Measurements from ENCODE around the gene MB21D2. TPM values are rescaled to one million over a fixed set of nuclear protein-coding genes. Genes with fewer than 3 reads are reported as not detected.
A peak's percentile ranks its signal among the peaks of the same experiment; 100 is the strongest.

Gene MB21D2
- total RNA-seq, 1 donor from 2014 or later = 0.23 TPM

DNA sequence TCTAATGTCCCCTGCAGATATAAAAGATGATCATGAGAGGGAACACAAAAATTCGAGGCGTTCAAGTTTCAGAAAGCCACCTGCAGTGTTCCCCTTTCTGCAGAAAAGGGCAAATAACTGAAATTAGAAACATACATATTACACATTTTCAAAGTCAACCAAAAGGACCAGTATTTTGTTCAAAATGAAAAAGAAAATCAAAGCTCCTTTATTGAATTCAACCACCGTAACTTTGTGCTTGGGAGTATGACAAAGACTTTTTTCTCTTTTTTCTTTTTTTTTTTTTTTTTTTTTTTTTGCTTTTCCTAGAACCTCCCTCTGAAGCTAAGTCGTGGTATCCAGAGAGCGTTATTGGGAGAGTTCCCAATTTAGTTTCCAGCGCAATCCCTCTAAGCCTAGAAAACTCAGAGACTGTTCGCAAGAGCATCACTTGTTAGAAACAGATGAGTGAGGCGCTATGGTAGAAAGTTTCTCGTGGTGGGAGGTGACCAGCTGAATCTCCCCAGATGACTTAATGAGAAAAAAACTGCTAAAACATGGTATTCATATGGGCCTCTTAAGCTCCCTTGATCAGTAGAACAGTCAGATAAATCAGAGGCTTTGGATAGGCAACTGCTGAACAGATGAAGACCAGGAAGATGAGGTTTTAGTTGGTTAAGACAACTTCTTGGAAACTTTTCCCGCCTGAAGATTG lies 77.4 kb downstream of the MB21D2 start:
- DNase-seq (ENCODE audit: low spot score) = no peak
- no peak for ATAC-seq

DNA sequence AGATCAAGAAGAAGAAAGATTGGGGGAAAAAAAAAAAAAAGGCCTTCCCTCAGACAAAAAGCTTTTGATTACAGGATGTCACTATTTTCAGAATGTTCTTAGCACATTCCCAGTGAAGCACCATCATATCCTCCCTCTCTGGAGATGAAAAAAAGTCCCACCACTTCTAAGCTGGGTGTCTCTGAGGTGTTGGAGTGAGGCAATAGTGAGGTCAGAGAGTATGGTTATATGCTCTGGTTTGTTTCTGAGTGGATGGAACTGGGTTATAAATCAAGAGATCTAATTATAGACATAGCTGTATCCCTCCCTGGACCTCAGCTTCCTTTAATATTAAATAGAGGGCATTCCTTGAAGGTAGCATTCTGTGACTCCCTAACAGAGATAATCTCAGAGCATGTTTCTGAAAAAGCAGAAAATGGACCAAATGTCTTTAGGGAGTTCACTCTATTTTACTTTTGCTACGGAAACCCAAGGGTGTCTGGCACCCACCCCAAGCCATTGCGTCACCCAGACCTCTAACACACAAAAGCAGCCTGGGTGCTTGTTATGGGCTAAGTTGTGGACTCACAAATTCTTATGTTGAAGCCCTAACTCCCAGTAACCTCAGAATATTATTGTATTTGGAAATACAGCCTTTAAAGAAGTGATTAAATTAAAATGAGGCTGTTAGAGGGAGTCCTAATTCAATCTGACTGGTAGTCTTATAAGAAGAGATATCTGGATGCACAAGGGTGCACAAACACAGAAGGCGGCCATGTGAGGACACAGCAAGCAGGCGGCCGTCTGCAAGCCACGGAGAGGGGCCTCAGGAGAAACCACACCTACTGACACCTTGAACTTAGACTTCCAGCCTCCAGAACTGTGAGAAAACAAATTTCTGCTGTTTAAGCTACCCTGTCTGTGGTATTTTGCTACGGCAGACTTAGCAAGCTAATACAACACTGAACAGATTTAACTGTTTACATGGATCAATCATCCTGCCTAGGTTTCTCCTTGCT lies 81.5 kb downstream of the MB21D2 start:
- no peak for ATAC-seq

DNA sequence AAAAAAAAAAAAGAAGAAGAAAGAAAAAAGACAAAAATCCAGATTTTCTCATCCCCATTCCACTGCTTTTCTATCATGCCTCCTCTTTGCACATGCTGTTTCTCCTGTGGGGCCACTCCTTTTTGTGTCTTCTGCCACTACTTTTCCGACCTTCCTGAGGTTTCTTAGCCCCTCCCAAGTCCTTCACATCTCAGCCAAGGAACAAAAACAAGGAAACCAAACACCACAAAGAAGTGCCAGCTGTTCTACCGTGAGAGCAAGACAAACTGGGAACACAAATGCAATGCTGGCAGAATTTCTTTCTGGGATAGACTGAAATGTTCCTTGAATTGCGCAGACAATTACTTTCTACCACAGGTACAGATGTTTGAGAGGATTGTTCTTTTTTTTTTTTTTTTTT lies 83.2 kb downstream of the MB21D2 start:
- ATAC-seq (no peak), DNase-seq (ENCODE audit: low spot score) (no peak)

More for the DNA sequence above, 81.5 kb downstream of the MB21D2 start:
- DNase-seq (ENCODE audit: low spot score) = no peak

GRCh38 chr3:192833177-192833890 lies 84.3 kb downstream of the MB21D2 start:
- ATAC-seq (no peak), DNase-seq (ENCODE audit: low spot score) (no peak)

DNA sequence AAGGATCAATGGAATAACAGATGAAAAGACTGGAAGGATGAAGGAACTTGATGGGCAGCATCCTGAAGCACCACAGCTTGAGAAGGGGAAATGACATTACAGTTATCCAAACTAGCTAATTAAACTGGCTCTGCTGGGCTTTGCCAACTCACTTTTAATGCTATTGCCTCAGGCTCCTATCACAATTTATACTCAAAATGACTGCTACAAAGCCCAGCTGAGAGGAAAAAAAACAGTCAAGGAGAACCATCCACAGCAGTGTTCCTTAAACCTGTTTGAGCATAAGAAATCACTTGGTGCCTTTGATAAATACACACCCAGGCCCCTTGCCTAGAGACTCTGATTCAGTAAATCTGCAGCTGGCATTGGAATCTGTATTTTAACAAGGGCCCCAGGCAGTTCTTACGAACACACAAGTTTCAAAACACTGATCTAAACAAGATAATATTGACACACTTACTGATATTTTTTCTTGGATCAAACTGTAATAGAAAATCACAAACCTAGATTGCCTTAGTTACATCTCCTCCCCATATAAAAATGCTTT lies 85.8 kb downstream of the MB21D2 start:
- no peak for ATAC-seq

DNA sequence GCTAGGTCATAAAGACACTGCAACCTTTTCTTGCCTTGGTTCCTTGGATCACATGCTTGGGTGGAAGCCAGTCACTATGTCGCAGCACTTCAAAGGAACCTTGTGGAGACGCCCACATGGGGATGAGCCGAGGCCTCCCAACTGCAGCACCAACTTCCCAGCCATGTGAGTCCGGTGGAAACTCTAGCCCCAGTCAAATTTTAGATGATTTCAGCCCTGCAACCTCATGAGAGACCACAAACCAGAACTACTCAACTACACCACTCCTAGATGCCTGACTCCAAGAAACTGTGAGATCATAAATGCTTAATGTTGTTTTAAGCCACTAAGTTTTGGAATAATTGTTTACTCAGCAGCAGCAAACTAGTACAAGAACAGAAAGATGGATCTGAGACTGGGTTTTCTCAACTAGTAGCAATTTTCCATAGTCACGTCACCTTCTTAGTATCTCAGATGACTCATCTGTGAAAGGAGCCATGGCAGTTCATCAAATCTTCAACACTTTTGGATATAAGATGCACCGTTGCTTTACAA lies 86.5 kb downstream of the MB21D2 start:
- DNase-seq (ENCODE audit: low spot score) = no peak
- no peak for ATAC-seq

More for the DNA sequence above, 85.8 kb downstream of the MB21D2 start:
- DNase-seq (ENCODE audit: low spot score) = no peak

- ATAC-seq = no peak
- no peak for DNase-seq (ENCODE audit: low spot score)
These were observed 87.2 kb downstream of the MB21D2 start for GRCh38 chr3:192830291-192831110.

- no peak for DNase-seq (ENCODE audit: low spot score)
- no peak for ATAC-seq
These were observed 89.6 kb downstream of the MB21D2 start for GRCh38 chr3:192827863-192828594.

DNA sequence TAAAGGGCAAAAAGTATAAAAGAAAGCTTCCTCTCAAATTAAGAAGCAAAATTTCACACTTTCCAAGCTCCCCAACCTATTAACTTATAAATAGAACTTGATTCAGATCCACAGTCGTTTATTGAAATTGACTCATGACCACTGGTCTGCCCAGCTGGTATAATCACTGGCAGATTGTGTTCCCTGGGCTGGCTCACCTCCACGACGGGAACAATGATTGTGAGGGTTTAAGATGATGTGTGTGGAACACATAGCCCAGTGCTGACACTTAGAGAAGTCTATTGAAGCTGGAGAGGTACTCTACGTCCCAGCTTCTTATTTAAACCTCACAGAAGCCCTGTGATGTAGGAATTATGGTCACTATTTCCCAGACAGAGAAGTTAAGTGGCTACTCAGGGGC lies 90.4 kb downstream of the MB21D2 start:
- ATAC-seq = no peak
- DNase-seq (ENCODE audit: low spot score) = no peak

DNA sequence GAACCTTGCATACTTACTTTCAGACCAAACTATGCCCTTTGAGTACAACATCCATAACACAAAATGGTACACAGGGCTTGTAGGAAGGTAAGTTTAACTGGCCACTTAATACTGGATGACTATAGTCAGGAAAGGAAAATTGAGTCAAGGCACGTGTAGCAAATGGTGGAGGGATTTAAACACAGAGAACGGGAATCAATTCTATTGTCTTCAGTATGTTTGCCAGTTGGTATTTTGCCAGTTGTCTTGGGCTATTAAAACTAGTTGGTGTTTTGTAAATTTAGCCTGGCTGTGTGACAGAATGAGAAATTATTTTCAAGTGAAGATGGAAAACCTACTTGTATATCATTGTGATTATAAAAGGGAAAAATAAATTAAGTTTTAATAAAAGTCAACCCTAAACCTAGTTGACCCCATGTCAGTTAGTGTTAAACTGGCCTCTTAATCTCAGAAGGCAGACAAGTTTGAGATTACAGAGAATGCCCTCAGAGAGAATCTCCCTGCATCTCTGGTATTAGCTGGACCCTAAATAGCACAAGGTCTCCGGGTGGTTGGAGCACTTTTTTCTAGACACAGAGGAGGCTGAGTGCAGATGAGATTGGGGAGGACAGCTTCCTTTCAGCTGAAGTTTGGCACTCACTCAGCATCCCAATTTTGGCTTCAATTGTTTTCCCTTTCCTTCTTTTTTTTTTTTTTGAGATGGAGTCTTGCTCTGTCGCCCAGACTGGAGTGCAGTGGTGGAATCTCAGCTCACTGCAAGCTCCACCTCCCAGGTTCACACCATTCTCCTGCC lies 91.2 kb downstream of the MB21D2 start:
- ATAC-seq (no peak), DNase-seq (ENCODE audit: low spot score) (no peak)

DNA sequence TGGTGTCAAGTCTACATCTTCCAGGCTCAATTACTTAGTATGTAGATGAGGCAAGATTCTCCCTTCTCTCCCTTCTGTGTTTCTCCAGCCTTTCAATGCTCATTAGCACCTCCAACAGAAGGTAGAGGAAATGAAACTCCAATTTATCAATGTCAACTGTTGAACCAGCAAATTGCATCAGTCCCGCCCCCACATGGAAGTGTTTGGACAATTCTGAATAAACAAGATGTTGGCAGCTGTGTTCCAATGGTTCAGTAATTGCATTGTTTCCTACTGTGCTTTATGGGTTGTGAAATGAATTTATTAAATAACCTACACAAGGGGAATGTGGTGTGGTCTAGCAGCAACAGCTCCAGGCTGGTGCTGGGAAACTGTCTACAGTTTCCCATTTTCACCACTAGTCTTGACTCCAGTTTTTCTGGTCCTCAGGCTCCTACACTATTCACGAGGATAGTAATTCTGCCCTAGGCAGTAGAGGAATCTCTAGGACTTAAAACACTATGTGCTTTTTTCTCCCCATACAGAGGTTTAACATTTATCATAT lies 91.9 kb downstream of the MB21D2 start:
- peak; percentile 54 for ATAC-seq
- no peak for DNase-seq (ENCODE audit: low spot score)

DNA sequence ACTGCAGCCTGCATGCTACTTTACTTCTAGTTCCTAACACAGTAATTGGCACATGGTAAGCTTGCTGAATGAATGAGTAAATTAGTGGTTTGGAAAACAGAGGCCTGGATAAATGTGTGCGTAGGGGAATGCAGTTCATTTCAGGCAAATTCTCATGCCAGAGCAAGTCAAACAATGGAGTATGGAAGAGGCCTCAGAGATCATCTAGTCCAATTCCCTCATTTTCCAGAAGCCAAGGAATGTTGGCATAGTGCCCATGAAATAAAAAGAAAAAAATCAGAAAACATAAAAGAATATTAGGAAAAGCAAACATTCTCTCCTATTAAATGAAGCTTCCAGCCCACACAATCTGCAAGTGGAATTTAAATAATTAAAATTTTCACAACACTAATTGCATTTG lies 92.4 kb downstream of the MB21D2 start:
- no peak for ATAC-seq
- no peak for DNase-seq (ENCODE audit: low spot score)

GRCh38 chr3:192824313-192824712 lies 93.3 kb downstream of the MB21D2 start:
- DNase-seq (ENCODE audit: low spot score) (no peak), ATAC-seq (no peak)

DNA sequence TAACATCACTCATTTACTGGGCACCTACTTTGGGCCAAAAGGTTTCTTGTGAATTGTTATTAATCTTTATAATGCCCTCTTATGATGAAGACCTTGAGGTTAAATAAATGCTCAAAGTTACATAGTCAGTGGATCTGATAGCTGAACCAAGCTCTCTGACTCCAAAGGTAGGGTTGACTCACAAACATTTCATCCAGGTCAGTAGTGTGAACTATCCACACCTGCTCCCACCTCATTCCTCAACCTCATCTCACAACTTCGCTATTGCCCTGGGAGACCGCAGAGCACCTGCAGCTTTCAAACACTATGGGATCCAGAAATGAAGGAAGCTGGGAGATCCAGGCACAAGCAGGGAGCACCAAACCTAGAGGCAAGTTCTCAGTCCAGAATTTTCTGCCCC lies 96.5 kb downstream of the MB21D2 start:
- no peak for ATAC-seq
- no peak for DNase-seq (ENCODE audit: low spot score)

DNA sequence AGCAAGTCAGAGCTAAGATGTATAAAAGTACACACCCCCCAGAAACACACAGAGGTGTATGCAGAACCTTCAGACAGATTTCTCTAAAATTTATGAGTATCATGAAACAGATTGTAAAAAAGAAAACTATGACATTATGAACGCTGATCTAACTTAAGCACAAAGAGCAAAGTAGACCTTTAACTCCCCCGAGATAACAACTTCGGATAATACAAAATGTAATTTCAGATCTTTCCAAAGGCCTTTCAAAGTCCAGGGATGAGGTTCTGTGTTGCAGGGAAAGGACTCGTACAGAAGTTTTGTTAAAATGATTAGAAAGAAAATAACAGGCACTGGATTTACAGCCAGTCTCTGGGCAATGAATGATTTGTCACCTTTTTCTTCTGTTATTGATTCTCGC lies 97.5 kb downstream of the MB21D2 start:
- DNase-seq (ENCODE audit: low spot score) (no peak), ATAC-seq (no peak)

GRCh38 chr3:192819001-192819569 lies 98.6 kb downstream of the MB21D2 start:
- DNase-seq (ENCODE audit: low spot score) (no peak), ATAC-seq (no peak)

GRCh38 chr3:192818126-192818525 lies 99.5 kb downstream of the MB21D2 start:
- ATAC-seq (no peak), DNase-seq (ENCODE audit: low spot score) (no peak)

DNA sequence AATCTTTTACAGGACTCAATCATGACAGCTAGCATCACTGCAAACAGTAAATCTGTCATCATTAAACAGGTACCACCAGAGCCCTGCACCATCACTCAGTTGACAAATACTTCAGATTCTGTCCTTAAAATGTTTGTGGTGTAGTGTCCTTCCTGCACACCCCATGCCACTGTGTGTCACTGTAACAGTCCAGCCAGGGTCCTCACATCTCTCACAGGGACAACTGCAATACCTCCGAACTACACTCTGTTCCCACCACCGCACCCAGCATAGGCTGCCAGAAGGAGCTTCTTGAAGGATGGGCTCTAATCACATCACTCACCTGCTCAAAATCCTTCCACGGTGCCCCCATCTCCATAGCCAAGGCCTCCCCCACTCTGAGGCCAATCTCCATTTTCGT lies 100.2 kb downstream of the MB21D2 start:
- ATAC-seq = no peak
- no peak for DNase-seq (ENCODE audit: low spot score)
